AG04450 (cell line): ENCODE results near the gene ADI1. TPM values are rescaled to one million over a fixed set of nuclear protein-coding genes. Genes with fewer than 3 reads are reported as not detected.

Source experiments
- CTCF ChIA-PET: fragments of 300-600, 350-600 bp; formaldehyde crosslinking; extraction: SDS; loops from one replicate; lab custom pipeline; 2022; ENCODE audit warnings: antibody characterized with exemption, inconsistent platforms; lab: Charles Lee
- POLR2A ChIA-PET: fragments of 350-600 bp; formaldehyde crosslinking; extraction: SDS; loops from one replicate; lab custom pipeline; 2021; ENCODE audit warnings: antibody characterized with exemption, inconsistent platforms; lab: Yijun Ruan, JAX
- DNase-seq: peaks from one replicate; pipeline ENCODE4 v3.0.0-alpha.2; 2011; ENCODE audit warnings: low read depth, low spot score
- H3K27ac ChIP-seq: one replicate; pipeline ENCODE4 v1.5.1; 2012; ENCODE audit warnings: low read depth, low read length, control low read depth
- H3K27me3 ChIP-seq: one replicate; pipeline ENCODE4 v1.6.0; 2012; ENCODE audit warnings: low read length; ENCODE audit not compliant: control insufficient read depth, insufficient read depth
- H3K4me3 ChIP-seq: 2 replicates; pipeline ENCODE4 v1.5.1; 2011; ENCODE audit warnings: mild to moderate bottlenecking, low read depth, low read length, control low read depth
- H3K9me3 ChIP-seq: 2 replicates; pipeline ENCODE4 v1.5.1; 2012; ENCODE audit warnings: low read length; ENCODE audit not compliant: control insufficient read depth, insufficient read depth
- polyA plus RNA-seq: library from polyadenylated mRNA; depleted of rRNA; stranded (reverse); fragments of >200 nt; gene quantifications from 2 replicates; pipeline ENCODE4 v1.2.3, GENCODE V29; 2011
- TF ChIP-seq, protein P1 (sequence below): IDR thresholded peaks from 2 replicates; pipeline ENCODE4 v1.5.1; 2011; ENCODE audit warnings: low read depth, low read length, control low read depth, inconsistent platforms

Gene ADI1
- polyA plus RNA-seq, 1 experiment: 71.4 TPM

DNA sequence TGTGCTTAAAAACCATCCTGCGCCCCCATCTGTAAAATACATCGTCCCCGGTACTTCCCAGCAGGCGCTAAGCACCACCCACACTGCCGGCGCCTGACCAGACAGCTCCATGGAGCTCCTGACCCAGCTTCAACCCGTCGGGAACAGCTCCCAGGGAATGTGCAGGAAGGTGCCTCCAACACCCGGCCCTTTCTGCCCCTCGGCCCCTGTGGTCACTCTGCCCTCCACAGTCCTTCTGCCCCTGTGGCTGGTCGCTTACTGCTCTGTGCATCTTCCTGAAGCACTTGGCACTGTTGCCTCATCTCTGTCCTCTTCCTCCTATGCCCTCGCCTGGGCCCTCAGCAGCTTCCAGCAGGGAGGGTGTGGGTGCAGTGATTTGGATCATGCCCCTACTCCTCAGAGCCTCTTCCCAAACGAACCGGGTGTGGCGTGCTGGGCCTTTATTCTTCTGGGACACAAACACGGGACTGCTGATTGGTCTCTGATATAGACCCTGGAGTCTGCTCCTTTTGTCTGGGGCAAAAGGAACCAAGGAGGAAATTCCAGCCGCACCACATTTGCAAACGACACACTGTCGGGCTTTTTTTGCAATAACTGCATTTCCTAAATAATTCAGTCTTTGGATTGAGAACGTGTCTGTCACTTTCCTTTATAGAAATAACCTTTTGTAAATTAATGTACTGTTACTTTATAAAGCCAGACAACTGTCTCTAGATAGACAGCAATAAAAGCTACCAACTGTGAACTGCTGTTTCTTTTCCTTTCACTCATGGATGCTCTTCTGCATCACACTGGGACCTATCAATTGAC is 65.9 kb downstream of the ADI1 start:
- H3K27ac ChIP-seq: no peak overlapping the region
- ChIA-PET POLR2A (no interaction called here), CTCF (interaction anchor here (1.0 to 1.7 kb wide), 2 partner anchors 10 to 30 kb away, joined by 3 to 10 read pairs; no protein-coding TSS in a partner anchor)
- H3K9me3 ChIP-seq: no peaks in the 10 kb centered on the region
- H3K27me3 ChIP-seq: no peaks in the 10 kb centered on the region
- H3K4me3 ChIP-seq: no peak overlapping the region
- TF ChIP-seq, protein P1, sequence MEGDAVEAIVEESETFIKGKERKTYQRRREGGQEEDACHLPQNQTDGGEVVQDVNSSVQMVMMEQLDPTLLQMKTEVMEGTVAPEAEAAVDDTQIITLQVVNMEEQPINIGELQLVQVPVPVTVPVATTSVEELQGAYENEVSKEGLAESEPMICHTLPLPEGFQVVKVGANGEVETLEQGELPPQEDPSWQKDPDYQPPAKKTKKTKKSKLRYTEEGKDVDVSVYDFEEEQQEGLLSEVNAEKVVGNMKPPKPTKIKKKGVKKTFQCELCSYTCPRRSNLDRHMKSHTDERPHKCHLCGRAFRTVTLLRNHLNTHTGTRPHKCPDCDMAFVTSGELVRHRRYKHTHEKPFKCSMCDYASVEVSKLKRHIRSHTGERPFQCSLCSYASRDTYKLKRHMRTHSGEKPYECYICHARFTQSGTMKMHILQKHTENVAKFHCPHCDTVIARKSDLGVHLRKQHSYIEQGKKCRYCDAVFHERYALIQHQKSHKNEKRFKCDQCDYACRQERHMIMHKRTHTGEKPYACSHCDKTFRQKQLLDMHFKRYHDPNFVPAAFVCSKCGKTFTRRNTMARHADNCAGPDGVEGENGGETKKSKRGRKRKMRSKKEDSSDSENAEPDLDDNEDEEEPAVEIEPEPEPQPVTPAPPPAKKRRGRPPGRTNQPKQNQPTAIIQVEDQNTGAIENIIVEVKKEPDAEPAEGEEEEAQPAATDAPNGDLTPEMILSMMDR: no peak
- DNase-seq: no peak

DNA sequence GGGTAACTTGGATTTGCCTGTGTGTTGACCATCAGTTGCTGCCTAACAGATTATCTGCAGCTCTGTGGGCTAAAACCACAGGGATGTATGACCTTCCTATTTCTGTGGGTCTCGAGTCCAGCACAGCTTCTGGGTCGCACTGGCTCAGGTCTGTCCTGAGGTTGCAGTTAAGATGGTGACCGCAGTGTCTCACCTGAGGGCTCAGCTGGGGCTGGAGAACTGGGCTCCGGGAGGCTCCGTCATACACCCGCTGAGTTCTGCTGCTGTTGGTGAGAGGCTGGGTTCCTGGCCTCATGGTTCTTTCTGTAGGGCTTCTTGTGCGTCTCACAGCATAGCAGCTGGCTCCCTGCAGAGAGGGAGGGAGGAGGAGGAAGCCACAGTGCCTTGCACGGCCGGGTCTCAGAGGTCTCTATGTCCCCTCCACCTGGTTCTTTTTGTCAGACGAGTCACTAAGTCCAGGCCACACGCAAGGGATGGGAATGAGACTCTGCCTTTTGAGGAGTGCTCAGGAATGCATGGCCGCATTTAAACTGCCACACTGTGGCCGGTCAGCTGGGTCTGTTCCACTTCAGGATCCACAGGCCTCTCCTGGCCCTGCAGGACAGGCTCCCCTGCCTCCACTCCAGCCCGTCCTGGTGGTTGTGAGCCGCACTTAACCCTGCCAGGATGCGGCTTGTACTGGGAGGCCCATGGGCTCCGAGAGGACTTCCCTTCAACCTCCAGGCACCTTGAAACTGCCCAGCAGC is 67.2 kb downstream of the ADI1 start:
- Histone ChIP-seq H3K9me3 (no peaks in the 10 kb centered on the region), H3K4me3 (no peak overlapping the region), H3K27me3 (no peaks in the 10 kb centered on the region), H3K27ac (no peak overlapping the region)
- CTCF ChIA-PET: interaction anchor here (0.6 to 1.8 kb wide), 3 partner anchors 10 to 68 kb away, joined by 3 to 8 read pairs (median 4); no protein-coding TSS in a partner anchor
- TF ChIP-seq, protein P1: no peak
- POLR2A ChIA-PET: no interaction called here
- DNase-seq: no peak

DNA sequence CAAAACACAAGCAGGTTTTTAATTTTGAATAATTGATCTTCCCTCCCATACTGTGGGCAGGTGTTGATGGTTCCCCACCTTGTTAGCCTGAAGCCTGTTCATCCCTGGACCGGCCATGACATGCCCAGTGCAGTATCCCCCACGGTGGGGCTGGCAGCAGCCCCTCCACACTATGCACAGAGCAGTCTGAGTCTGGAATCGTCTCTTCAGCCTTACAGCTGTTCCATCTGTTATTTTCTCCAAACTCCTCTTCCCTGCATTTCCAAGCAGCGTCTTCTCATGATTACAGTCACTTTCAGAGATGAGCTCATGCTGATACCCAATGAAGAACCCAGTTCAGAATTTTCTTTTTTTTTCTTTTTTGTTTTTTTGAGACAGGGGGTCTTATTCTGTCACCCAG is 68.2 kb downstream of the ADI1 start:
- Histone ChIP-seq H3K4me3 (no peak overlapping the region), H3K27ac (no peak overlapping the region), H3K27me3 (no peaks in the 10 kb centered on the region), H3K9me3 (peaks cover 5% of the 10 kb centered on the region)
- TF ChIP-seq, protein P1: no peak
- POLR2A ChIA-PET: no interaction called here
- DNase-seq: no peak
- CTCF ChIA-PET: interaction anchor here (0.7 to 1.8 kb wide), 2 partner anchors 11 to 27 kb away, joined by 4 to 8 read pairs; no protein-coding TSS in a partner anchor

DNA sequence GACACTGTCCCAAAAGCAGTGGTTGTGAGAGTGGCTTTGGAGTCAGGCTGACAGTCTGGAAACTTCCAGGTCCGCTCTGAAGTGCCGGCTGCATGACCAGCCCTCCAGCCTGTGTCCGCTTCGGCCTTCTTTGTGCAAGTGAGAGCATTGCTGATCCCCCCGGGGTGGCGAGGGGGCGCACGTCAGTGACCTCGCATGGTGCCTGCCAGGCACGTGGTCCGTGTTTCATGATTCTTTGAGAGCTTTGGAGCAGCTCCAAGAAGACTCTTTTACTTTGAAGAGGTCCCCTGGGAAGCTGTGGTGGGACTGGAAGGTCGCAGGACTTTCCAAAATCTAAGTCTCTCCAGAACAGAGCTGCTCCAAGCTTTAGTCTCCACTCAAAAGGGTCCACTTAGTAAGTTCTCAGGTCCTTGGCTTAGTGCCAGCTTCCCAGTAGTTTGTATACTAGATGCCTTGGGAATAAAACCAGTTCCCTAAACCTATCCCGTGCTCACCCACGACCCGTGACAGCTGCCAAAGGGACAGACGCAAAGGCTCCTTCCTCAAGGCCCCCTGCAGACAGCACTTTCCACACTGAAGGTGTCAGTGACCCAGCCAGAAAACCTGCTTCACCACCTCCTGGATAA is 68.8 kb downstream of the ADI1 start:
- ChIA-PET POLR2A (no interaction called here), CTCF (interaction anchor here (1.8 kb wide), 1 partner anchor 12 kb away, joined by 8 read pairs; no protein-coding TSS in a partner anchor)
- no peaks in the 10 kb centered on the region for H3K27me3 ChIP-seq
- DNase-seq: no peak
- peaks cover 8% of the 10 kb centered on the region for H3K9me3 ChIP-seq
- TF ChIP-seq, protein P1: no peak
- no peak overlapping the region for H3K27ac ChIP-seq
- H3K4me3 ChIP-seq: no peak overlapping the region
